SKM-1 treated with dmso at 0.1 percent for 144 hours (cell line): ENCODE data around the gene NSUN3.
A peak's percentile ranks its signal among the peaks of the same experiment; 100 is the strongest.
"Not testable (repeated sequence)": the region's sequence is repeated elsewhere in the genome, so short reads cannot be mapped to it uniquely, and the experiment has no call there.

ENCODE experiments used
- DNase-seq: peaks from one replicate; lab custom pipeline; 2025; ENCODE audit not compliant: unreplicated experiment; lab: John Stamatoyannopoulos, UW

Gene NSUN3

GRCh38 chr3:94066506-94067500 is 3.9 kb downstream of the NSUN3 start:
- no peak for DNase-seq

- DNase-seq: peak; percentile 17
Measured at GRCh38 chr3:94069194-94069813, 6.4 kb downstream of the NSUN3 start.

GRCh38 chr3:94070341-94070911 is 7.6 kb downstream of the NSUN3 start:
- no peak for DNase-seq

- DNase-seq: no peak
Measured at GRCh38 chr3:94071713-94072284, 8.9 kb downstream of the NSUN3 start.

GRCh38 chr3:94076055-94076454 is 13.2 kb downstream of the NSUN3 start:
- no peak for DNase-seq

- not testable (repeated sequence) for DNase-seq
Measured at GRCh38 chr3:94080552-94080951, 17.7 kb downstream of the NSUN3 start.

GRCh38 chr3:94081884-94082283 is 19.0 kb downstream of the NSUN3 start:
- DNase-seq: no peak

- DNase-seq: no peak
Measured at GRCh38 chr3:94082391-94082937, 19.6 kb downstream of the NSUN3 start.

GRCh38 chr3:94083261-94083660 is 20.4 kb downstream of the NSUN3 start:
- no peak for DNase-seq

- DNase-seq: no peak
Measured at GRCh38 chr3:94089126-94089525, 26.3 kb downstream of the NSUN3 start.

- peak; percentile 86 for DNase-seq
Measured at GRCh38 chr3:94092086-94092485, 29.2 kb downstream of the NSUN3 start.

GRCh38 chr3:94093151-94093550 is 30.3 kb downstream of the NSUN3 start:
- DNase-seq: no peak

- DNase-seq: no peak
Measured at GRCh38 chr3:94095111-94095510, 32.2 kb downstream of the NSUN3 start.

GRCh38 chr3:94098452-94098851 is 35.6 kb downstream of the NSUN3 start:
- DNase-seq: peak; percentile 87

GRCh38 chr3:94099311-94099710 is 36.5 kb downstream of the NSUN3 start:
- DNase-seq: no peak

- no peak for DNase-seq
Measured at GRCh38 chr3:94101860-94102259, 39.0 kb downstream of the NSUN3 start.

- DNase-seq: no peak
Measured at GRCh38 chr3:94106268-94106667, 43.4 kb downstream of the NSUN3 start.

GRCh38 chr3:94110232-94110631 is 47.4 kb downstream of the NSUN3 start:
- not testable (repeated sequence) for DNase-seq

- DNase-seq: no peak
Measured at GRCh38 chr3:94110854-94111253, 48.0 kb downstream of the NSUN3 start.

- DNase-seq: no peak
Measured at GRCh38 chr3:94114666-94115065, 51.8 kb downstream of the NSUN3 start.

- DNase-seq: no peak
Measured at GRCh38 chr3:94115482-94115881, 52.6 kb downstream of the NSUN3 start.
